ENCODE results near the gene FBXW2. TPM values are rescaled to one million over a fixed set of nuclear protein-coding genes. Genes with fewer than 3 reads are reported as not detected.

FBXW2 gene, protein sequence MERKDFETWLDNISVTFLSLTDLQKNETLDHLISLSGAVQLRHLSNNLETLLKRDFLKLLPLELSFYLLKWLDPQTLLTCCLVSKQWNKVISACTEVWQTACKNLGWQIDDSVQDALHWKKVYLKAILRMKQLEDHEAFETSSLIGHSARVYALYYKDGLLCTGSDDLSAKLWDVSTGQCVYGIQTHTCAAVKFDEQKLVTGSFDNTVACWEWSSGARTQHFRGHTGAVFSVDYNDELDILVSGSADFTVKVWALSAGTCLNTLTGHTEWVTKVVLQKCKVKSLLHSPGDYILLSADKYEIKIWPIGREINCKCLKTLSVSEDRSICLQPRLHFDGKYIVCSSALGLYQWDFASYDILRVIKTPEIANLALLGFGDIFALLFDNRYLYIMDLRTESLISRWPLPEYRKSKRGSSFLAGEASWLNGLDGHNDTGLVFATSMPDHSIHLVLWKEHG
- total RNA-seq (10 to 100 TPM; 44.5 to 52.5 (median 47.3) TPM), polyA plus RNA-seq (13.9 TPM)
- long read RNA-seq, donor 1, full-length matches to known transcripts: 16 of 61 reads
- long read RNA-seq, donor 1, partial matches to known transcripts: 4 of 61 reads
- long read RNA-seq, donor 1, other reads (novel, unspliced or antisense): 41 of 61 reads
- long read RNA-seq, donor 2, full-length matches to known transcripts: 12 of 30 reads
- long read RNA-seq, donor 2, partial matches to known transcripts: 2 of 30 reads
- long read RNA-seq, donor 2, other reads (novel, unspliced or antisense): 16 of 30 reads
- long read RNA-seq, donor 3, full-length matches to known transcripts: 44 of 158 reads
- long read RNA-seq, donor 3, partial matches to known transcripts: 20 of 158 reads
- long read RNA-seq, donor 3, other reads (novel, unspliced or antisense): 94 of 158 reads
- long read RNA-seq, donor 4, full-length matches to known transcripts: 4 of 27 reads
- long read RNA-seq, donor 4, partial matches to known transcripts: 6 of 27 reads
- long read RNA-seq, donor 4, other reads (novel, unspliced or antisense): 17 of 27 reads

DNA sequence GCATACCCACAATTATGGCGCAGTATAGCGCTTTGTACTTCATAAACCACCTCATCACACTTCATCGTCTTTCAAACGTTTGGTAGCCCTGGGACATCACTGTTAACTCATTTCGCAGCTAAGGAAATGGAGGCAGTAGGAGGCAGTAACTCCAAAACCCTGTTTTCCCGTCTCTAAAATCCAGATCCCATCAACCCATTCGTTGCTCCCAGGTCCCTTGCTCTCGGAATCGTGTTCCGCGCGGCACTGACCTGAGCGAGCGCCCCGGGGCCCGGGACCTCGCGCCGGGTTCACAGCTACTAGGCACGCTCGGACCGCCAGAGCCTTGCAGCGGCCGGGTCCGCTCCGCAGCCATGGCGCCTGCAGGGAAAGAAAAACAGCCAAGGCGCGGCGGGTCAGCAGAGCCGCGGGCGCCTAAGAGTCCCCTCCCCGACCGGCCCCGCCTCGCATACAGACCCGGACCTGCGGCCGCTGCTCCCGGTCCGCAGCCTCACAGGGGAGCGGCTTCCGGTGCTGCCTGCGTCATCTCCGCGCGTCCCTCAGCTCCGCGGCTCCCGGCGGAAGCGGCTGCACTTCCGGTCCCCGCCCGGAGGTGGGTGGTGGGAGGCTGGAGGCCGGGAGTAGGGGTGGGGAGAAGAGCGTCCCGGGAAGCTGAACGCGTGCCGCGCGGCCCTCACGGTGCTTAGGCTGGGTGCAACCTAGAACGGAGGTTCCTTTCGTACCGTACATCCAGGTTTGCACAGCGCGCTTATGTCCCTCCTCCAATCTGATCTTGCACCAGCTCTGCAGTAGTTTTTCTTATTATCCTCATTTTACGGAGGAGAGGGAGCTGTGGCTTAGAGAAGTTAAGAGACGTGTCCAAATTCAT, at the start of gene FBXW2:
Gene FBXW2 (minus strand): TSS at position 519 of the 868 bp plus-strand sequence. CDS start 5,158 bp downstream, outside the sequence.
- Histone ChIP-seq H3K27ac (ENCODE audit: low read length) (peak within 1 kb of the TSS; percentile 90), H3K4me1 (ENCODE audit: control insufficient read depth, insufficient read depth, low read length) (peaks cover 2% of the 10 kb centered on the region)
- peak; percentile 100 for ATAC-seq

DNA sequence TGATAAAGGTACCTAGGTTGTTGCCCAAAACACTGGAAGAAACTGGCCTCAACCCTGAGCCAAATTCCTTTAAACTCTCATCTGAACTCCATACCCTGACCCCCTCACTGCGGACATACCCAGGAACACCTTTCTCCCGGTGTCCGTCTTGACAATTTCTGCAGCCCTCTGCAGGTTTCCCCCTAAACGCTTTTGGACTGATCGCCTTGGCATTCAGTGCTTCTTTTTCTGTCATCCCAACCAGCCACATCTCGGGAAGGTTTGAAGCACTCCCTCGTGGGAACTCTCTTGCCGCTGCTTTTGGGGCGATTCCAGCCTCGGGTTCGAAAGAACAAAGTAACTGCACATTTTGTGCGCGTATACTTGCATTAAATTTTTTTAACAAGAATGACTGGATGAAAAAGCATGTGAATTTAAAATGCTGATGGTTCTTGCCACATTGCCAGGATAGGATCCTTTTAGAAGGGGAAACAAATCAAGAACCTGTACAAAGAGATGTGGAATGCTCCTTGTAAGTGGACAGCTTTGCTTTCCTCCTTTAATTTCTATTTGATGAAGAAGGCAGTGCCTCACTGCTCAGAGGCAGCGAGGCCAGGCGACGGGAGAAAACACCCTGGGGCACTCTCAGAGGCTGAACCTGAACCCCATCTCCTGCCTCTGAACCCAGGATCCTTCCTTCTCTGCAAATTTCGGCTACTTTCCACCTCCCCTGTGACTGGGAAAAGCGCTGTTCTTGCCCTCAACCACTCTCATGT, 48.9 kb upstream of the FBXW2 start:
- Histone ChIP-seq H3K4me3 (ENCODE audit: low read length) (peak overlapping the region; percentile 87), H3K27ac (ENCODE audit: low read length) (peak overlapping the region; percentile 84), H3K4me1 (ENCODE audit: control insufficient read depth, insufficient read depth, low read length) (peaks cover 8% of the 10 kb centered on the region), H3K27me3 (ENCODE audit: control insufficient read depth, insufficient read depth) (no peaks in the 10 kb centered on the region), H3K9me3 (ENCODE audit: control insufficient read depth, low read length) (no peaks in the 10 kb centered on the region)
- intact Hi-C loops (cut with DNase I): no loop called here
- ATAC-seq (peak; percentile 5 to 32), DNase-seq (no peak)
- 37% methylated on average over 18 of the region's 18 CpGs for WGBS

More for the DNA sequence above, at the start of gene FBXW2:
- intact Hi-C loops (cut with DNase I): loop anchor here in 1 of 4 donors (10.0 kb wide), 1 partner anchor 142 kb away; no protein-coding TSS in a partner anchor
- peak within 1 kb of the TSS; percentile 89 for H3K4me3 ChIP-seq (ENCODE audit: low read length)
- no peaks in the 10 kb centered on the region for H3K9me3 ChIP-seq (ENCODE audit: control insufficient read depth, low read length)
- peak; percentile 94 to 97 (median 97) for DNase-seq
- H3K27me3 ChIP-seq (ENCODE audit: control insufficient read depth, insufficient read depth): no peaks in the 10 kb centered on the region
- WGBS: under 1% methylated on average over 72 of the region's 72 CpGs

GRCh38 chr9:120839146-120839545, 45.9 kb upstream of the FBXW2 start:
- Histone ChIP-seq H3K4me3 (ENCODE audit: low read length) (no peak overlapping the region), H3K4me1 (ENCODE audit: control insufficient read depth, insufficient read depth, low read length) (peaks cover 8% of the 10 kb centered on the region), H3K27me3 (ENCODE audit: control insufficient read depth, insufficient read depth) (no peaks in the 10 kb centered on the region), H3K9me3 (ENCODE audit: control insufficient read depth, low read length) (no peaks in the 10 kb centered on the region), H3K27ac (ENCODE audit: low read length) (no peak overlapping the region)
- intact Hi-C loops (cut with DNase I): no loop called here
- WGBS: 68% methylated on average over 2 of the region's 2 CpGs
- ATAC-seq (no peak), DNase-seq (no peak)

- peaks cover 4% of the 10 kb centered on the region for H3K4me1 ChIP-seq (ENCODE audit: control insufficient read depth, insufficient read depth, low read length)
- H3K9me3 ChIP-seq (ENCODE audit: control insufficient read depth, low read length): no peaks in the 10 kb centered on the region
- intact Hi-C loops (cut with DNase I): no loop called here
- ATAC-seq (no peak), DNase-seq (no peak)
- H3K27ac ChIP-seq (ENCODE audit: low read length): no peak overlapping the region
- no peaks in the 10 kb centered on the region for H3K27me3 ChIP-seq (ENCODE audit: control insufficient read depth, insufficient read depth)
- WGBS: 85% methylated on average over 3 of the region's 3 CpGs
- no peak overlapping the region for H3K4me3 ChIP-seq (ENCODE audit: low read length)
Observed at GRCh38 chr9:120837921-120838320, 44.7 kb upstream of the FBXW2 start.

DNA sequence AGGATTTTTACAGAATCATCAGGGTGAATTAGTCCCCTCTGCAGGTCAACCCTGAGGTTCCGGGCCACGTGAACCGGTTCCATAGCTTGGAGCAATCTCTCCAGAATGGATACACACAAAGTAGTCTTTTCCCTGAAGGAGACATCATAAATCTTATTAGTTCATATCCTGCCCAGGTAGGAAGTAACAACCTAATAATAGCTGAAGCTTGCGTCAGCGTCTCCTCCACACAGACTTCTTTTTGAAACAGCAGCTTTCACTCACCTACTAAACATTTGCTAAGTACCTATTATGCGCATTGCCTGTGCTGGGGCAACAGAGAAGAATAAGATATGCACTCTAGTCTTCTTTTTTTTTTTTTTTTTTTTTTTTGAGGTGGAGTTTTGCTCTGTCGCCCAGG, 40.1 kb upstream of the FBXW2 start:
- intact Hi-C loops (cut with DNase I): no loop called here
- ATAC-seq: no peak
- H3K4me3 ChIP-seq (ENCODE audit: low read length): no peak overlapping the region

GRCh38 chr9:120832807-120833206, 39.6 kb upstream of the FBXW2 start:
- Histone ChIP-seq H3K4me1 (ENCODE audit: control insufficient read depth, insufficient read depth, low read length) (no peaks in the 10 kb centered on the region), H3K27ac (ENCODE audit: low read length) (no peak overlapping the region), H3K4me3 (ENCODE audit: low read length) (no peak overlapping the region), H3K9me3 (ENCODE audit: control insufficient read depth, low read length) (no peaks in the 10 kb centered on the region), H3K27me3 (ENCODE audit: control insufficient read depth, insufficient read depth) (no peaks in the 10 kb centered on the region)
- intact Hi-C loops (cut with DNase I): no loop called here
- no peak for DNase-seq
- ATAC-seq: no peak

More for the DNA sequence above, 40.1 kb upstream of the FBXW2 start:
- Histone ChIP-seq H3K4me1 (ENCODE audit: control insufficient read depth, insufficient read depth, low read length) (no peaks in the 10 kb centered on the region), H3K27ac (ENCODE audit: low read length) (no peak overlapping the region), H3K9me3 (ENCODE audit: control insufficient read depth, low read length) (no peaks in the 10 kb centered on the region), H3K27me3 (ENCODE audit: control insufficient read depth, insufficient read depth) (no peaks in the 10 kb centered on the region)
- DNase-seq: no peak
- 96% methylated on average over 7 of the region's 7 CpGs for WGBS

GRCh38 chr9:120830865-120831264, 37.6 kb upstream of the FBXW2 start:
- DNase-seq (no peak), ATAC-seq (no peak)
- intact Hi-C loops (cut with DNase I): no loop called here
- no peaks in the 10 kb centered on the region for H3K27me3 ChIP-seq (ENCODE audit: control insufficient read depth, insufficient read depth)
- 95% methylated on average over 3 of the region's 3 CpGs for WGBS
- H3K9me3 ChIP-seq (ENCODE audit: control insufficient read depth, low read length): no peaks in the 10 kb centered on the region
- H3K4me3 ChIP-seq (ENCODE audit: low read length): no peak overlapping the region
- no peaks in the 10 kb centered on the region for H3K4me1 ChIP-seq (ENCODE audit: control insufficient read depth, insufficient read depth, low read length)
- no peak overlapping the region for H3K27ac ChIP-seq (ENCODE audit: low read length)

- Histone ChIP-seq H3K4me1 (ENCODE audit: control insufficient read depth, insufficient read depth, low read length) (no peaks in the 10 kb centered on the region), H3K4me3 (ENCODE audit: low read length) (no peak overlapping the region), H3K27me3 (ENCODE audit: control insufficient read depth, insufficient read depth) (no peaks in the 10 kb centered on the region), H3K27ac (ENCODE audit: low read length) (no peak overlapping the region), H3K9me3 (ENCODE audit: control insufficient read depth, low read length) (no peaks in the 10 kb centered on the region)
- DNase-seq (no peak), ATAC-seq (no peak)
- 93% methylated on average over 3 of the region's 3 CpGs for WGBS
- intact Hi-C loops (cut with DNase I): no loop called here
Observed at GRCh38 chr9:120830151-120830550, 36.9 kb upstream of the FBXW2 start.

DNA sequence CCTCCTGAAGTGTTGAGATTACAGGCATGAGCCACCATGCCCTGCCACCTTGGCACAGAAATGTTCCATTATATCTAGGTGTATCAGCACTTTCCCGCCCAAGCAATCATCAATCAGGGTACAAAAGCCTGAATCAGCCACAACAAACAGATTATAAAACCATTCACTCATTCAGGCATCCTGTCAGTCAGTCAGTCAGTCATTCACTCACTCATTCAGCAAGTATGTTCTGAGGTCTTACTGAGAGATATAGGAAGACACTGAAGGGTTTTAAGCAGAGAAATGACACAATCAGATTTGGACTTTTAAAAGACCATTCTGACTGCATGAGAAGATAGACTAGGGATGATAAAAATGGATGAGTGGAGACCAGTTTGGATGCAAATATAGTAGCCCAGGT, 36.4 kb upstream of the FBXW2 start:
- WGBS: 97% methylated on average over 1 of the region's 1 CpG
- intact Hi-C loops (cut with DNase I): no loop called here
- Histone ChIP-seq H3K4me3 (ENCODE audit: low read length) (no peak overlapping the region), H3K27ac (ENCODE audit: low read length) (no peak overlapping the region), H3K9me3 (ENCODE audit: control insufficient read depth, low read length) (no peaks in the 10 kb centered on the region), H3K4me1 (ENCODE audit: control insufficient read depth, insufficient read depth, low read length) (no peaks in the 10 kb centered on the region), H3K27me3 (ENCODE audit: control insufficient read depth, insufficient read depth) (no peaks in the 10 kb centered on the region)
- no peak for ATAC-seq
- DNase-seq: no peak

DNA sequence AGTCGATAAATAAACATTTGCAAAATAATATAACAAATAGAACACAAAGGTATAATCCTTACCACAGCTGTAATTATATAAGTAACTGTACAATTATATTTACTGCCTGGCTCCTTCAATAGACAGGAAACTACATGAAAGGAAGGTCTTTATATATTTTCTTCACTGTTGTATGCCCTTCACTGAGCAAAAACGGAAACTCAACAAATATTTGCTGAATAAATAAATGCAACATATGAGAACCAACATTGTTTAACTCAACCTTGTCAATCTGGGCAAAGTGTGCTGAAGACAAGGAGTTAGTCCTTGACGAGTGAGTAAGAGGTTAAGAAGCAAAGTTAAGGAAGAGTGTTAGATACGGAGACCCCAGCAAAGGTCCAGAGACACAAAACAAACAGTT, 26.9 kb upstream of the FBXW2 start:
- Histone ChIP-seq H3K4me3 (ENCODE audit: low read length) (no peak overlapping the region), H3K9me3 (ENCODE audit: control insufficient read depth, low read length) (no peaks in the 10 kb centered on the region), H3K27me3 (ENCODE audit: control insufficient read depth, insufficient read depth) (no peaks in the 10 kb centered on the region), H3K4me1 (ENCODE audit: control insufficient read depth, insufficient read depth, low read length) (no peaks in the 10 kb centered on the region), H3K27ac (ENCODE audit: low read length) (no peak overlapping the region)
- intact Hi-C loops (cut with DNase I): no loop called here
- 92% methylated on average over 4 of the region's 4 CpGs for WGBS
- DNase-seq (no peak), ATAC-seq (no peak)

Data from right cardiac atrium (tissue), 5 donors.